ENCODE data around the gene SLC5A11. TPM values are rescaled to one million over a fixed set of nuclear protein-coding genes. Genes with fewer than 3 reads are reported as not detected.
"Not testable (repeated sequence)": the region's sequence is repeated elsewhere in the genome, so short reads cannot be mapped to it uniquely, and the experiment has no call there.

The SLC5A11 gene
- total and polyA plus RNA-seq, 2 donors = 0.09 to 0.14 TPM

DNA sequence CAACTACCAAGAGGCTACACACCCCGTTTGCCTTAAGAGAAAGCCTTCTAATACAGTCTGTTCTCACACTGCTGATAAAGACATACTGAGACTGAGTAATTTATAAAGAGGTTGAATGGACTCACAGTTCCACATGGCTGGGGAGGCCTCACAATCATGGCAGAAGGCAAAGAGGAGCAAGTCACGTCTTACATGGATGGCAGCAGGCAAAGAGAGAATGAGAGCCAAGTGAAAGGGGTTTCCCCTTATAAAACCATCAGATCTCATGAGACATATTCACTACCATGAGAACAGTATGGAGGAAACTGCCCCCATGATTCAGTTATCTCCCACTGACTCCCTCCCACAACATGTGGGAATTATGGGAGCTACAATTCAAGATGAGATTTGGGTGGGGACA lies 51.8 kb downstream of the SLC5A11 start:
- H3K9me3 ChIP-seq (ENCODE audit: control insufficient read depth in 2 of 2, insufficient read depth in 1 of 2, low read length in 1 of 2); H3K27ac ChIP-seq (ENCODE audit: low read depth in 1 of 2, low read length in 1 of 2); H3K4me3 ChIP-seq (ENCODE audit: low read length in 2 of 2); H3K4me1 ChIP-seq (ENCODE audit: control insufficient read depth in 2 of 2, insufficient read depth in 2 of 2, low read length in 2 of 2); H3K36me3 ChIP-seq (ENCODE audit: control insufficient read depth in 2 of 2, insufficient read depth in 2 of 2, low read length in 1 of 2); DNase-seq (ENCODE audit: low read depth in 6 of 9, low spot score in 9 of 9); H3K27me3 ChIP-seq (ENCODE audit: control insufficient read depth in 2 of 2, insufficient read depth in 1 of 2, low read length in 1 of 2): not testable (repeated sequence)
- 81% methylated on average over 2 of the region's 2 CpGs for WGBS

- no peaks in the 10 kb centered on the region for H3K36me3 ChIP-seq (ENCODE audit: control insufficient read depth in 2 of 2, insufficient read depth in 2 of 2, low read length in 1 of 2)
- no peak for DNase-seq (ENCODE audit: low read depth in 6 of 9, low spot score in 9 of 9)
- no peaks in the 10 kb centered on the region for H3K9me3 ChIP-seq (ENCODE audit: control insufficient read depth in 2 of 2, insufficient read depth in 1 of 2, low read length in 1 of 2)
- H3K4me1 ChIP-seq (ENCODE audit: control insufficient read depth in 2 of 2, insufficient read depth in 2 of 2, low read length in 2 of 2) = no peaks in the 10 kb centered on the region
- no peak overlapping the region for H3K4me3 ChIP-seq (ENCODE audit: low read length in 2 of 2)
- no peaks in the 10 kb centered on the region for H3K27me3 ChIP-seq (ENCODE audit: control insufficient read depth in 2 of 2, insufficient read depth in 1 of 2, low read length in 1 of 2)
- no peak overlapping the region for H3K27ac ChIP-seq (ENCODE audit: low read depth in 1 of 2, low read length in 1 of 2)
Measured at GRCh38 chr16:24900230-24900629, 54.5 kb downstream of the SLC5A11 start.

DNA sequence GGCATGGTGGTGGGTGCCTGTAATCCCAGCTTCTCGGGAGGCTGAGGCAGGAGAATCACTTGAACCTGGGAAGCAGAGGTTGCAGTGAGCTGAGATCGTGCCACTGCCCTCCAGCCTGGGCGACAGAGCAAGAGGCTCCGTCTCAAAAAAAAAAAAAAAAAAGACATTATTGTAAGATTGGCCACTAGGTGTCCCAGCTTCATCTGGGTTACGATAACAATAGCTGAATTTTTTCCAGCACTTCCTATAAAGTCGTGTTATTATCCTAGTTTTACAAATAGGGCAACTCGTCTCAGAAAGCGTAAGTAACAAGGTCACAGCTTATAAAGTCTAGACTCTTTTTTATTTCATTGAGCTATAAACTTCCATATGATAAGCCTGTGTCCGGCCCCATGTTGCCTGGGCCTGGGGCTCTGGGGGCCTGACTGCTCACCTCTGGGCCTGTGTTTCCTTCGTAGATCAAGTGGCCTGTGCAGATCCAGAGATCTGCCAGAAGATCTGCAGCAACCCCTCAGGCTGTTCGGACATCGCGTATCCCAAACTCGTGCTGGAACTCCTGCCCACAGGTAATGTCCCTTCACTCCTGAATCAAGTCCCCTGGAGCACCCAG lies 60.5 kb downstream of the SLC5A11 start:
- Histone ChIP-seq H3K27ac (ENCODE audit: low read depth in 1 of 2, low read length in 1 of 2) (no peak overlapping the region), H3K27me3 (ENCODE audit: control insufficient read depth in 2 of 2, insufficient read depth in 1 of 2, low read length in 1 of 2) (no peaks in the 10 kb centered on the region), H3K36me3 (ENCODE audit: control insufficient read depth in 2 of 2, insufficient read depth in 2 of 2, low read length in 1 of 2) (no peaks in the 10 kb centered on the region), H3K4me3 (ENCODE audit: low read length in 2 of 2) (no peak overlapping the region), H3K9me3 (ENCODE audit: control insufficient read depth in 2 of 2, insufficient read depth in 1 of 2, low read length in 1 of 2) (no peaks in the 10 kb centered on the region), H3K4me1 (ENCODE audit: control insufficient read depth in 2 of 2, insufficient read depth in 2 of 2, low read length in 2 of 2) (no peaks in the 10 kb centered on the region)
- WGBS = 65% methylated on average over 14 of the region's 14 CpGs
- no peak for DNase-seq (ENCODE audit: low read depth in 6 of 9, low spot score in 9 of 9)

GRCh38 chr16:24906901-24907300 lies 61.1 kb downstream of the SLC5A11 start:
- Histone ChIP-seq H3K4me3 (ENCODE audit: low read length in 2 of 2) (no peak overlapping the region), H3K36me3 (ENCODE audit: control insufficient read depth in 2 of 2, insufficient read depth in 2 of 2, low read length in 1 of 2) (no peaks in the 10 kb centered on the region), H3K27ac (ENCODE audit: low read depth in 1 of 2, low read length in 1 of 2) (no peak overlapping the region), H3K9me3 (ENCODE audit: control insufficient read depth in 2 of 2, insufficient read depth in 1 of 2, low read length in 1 of 2) (no peaks in the 10 kb centered on the region), H3K4me1 (ENCODE audit: control insufficient read depth in 2 of 2, insufficient read depth in 2 of 2, low read length in 2 of 2) (no peaks in the 10 kb centered on the region), H3K27me3 (ENCODE audit: control insufficient read depth in 2 of 2, insufficient read depth in 1 of 2, low read length in 1 of 2) (no peaks in the 10 kb centered on the region)
- 96% methylated on average over 10 of the region's 10 CpGs for whole genome bisulfite sequencing
- DNase-seq (ENCODE audit: low read depth in 6 of 9, low spot score in 9 of 9) = no peak

- Histone ChIP-seq H3K9me3 (ENCODE audit: control insufficient read depth in 2 of 2, insufficient read depth in 1 of 2, low read length in 1 of 2) (no peaks in the 10 kb centered on the region), H3K4me1 (ENCODE audit: control insufficient read depth in 2 of 2, insufficient read depth in 2 of 2, low read length in 2 of 2) (no peaks in the 10 kb centered on the region), H3K27me3 (ENCODE audit: control insufficient read depth in 2 of 2, insufficient read depth in 1 of 2, low read length in 1 of 2) (no peaks in the 10 kb centered on the region), H3K4me3 (ENCODE audit: low read length in 2 of 2) (no peak overlapping the region), H3K36me3 (ENCODE audit: control insufficient read depth in 2 of 2, insufficient read depth in 2 of 2, low read length in 1 of 2) (no peaks in the 10 kb centered on the region), H3K27ac (ENCODE audit: low read depth in 1 of 2, low read length in 1 of 2) (no peak overlapping the region)
- DNase-seq (ENCODE audit: low read depth in 6 of 9, low spot score in 9 of 9) = no peak
- WGBS = 96% methylated on average over 10 of the region's 10 CpGs
Measured at GRCh38 chr16:24908716-24909115, 63.0 kb downstream of the SLC5A11 start.

- 86% methylated on average over 5 of the region's 5 CpGs for WGBS
- no peak for DNase-seq (ENCODE audit: low read depth in 6 of 9, low spot score in 9 of 9)
- no peaks in the 10 kb centered on the region for H3K27me3 ChIP-seq (ENCODE audit: control insufficient read depth in 2 of 2, insufficient read depth in 1 of 2, low read length in 1 of 2)
Measured at GRCh38 chr16:24909856-24910255, 64.1 kb downstream of the SLC5A11 start.

GRCh38 chr16:24915019-24915418 lies 69.3 kb downstream of the SLC5A11 start:
- 95% methylated on average over 2 of the region's 2 CpGs for WGBS
- Histone ChIP-seq H3K4me1 (ENCODE audit: control insufficient read depth in 2 of 2, insufficient read depth in 2 of 2, low read length in 2 of 2) (no peaks in the 10 kb centered on the region), H3K27me3 (ENCODE audit: control insufficient read depth in 2 of 2, insufficient read depth in 1 of 2, low read length in 1 of 2) (no peaks in the 10 kb centered on the region), H3K9me3 (ENCODE audit: control insufficient read depth in 2 of 2, insufficient read depth in 1 of 2, low read length in 1 of 2) (no peaks in the 10 kb centered on the region), H3K4me3 (ENCODE audit: low read length in 2 of 2) (no peak overlapping the region), H3K27ac (ENCODE audit: low read depth in 1 of 2, low read length in 1 of 2) (no peak overlapping the region), H3K36me3 (ENCODE audit: control insufficient read depth in 2 of 2, insufficient read depth in 2 of 2, low read length in 1 of 2) (peaks cover 4 to 11% of the 10 kb centered on the region in 2 donors)
- no peak for DNase-seq (ENCODE audit: low read depth in 6 of 9, low spot score in 9 of 9)

More at GRCh38 chr16:24909856-24910255, 64.1 kb downstream of the SLC5A11 start:
- Histone ChIP-seq H3K4me3 (ENCODE audit: low read length in 2 of 2) (no peak overlapping the region), H3K36me3 (ENCODE audit: control insufficient read depth in 2 of 2, insufficient read depth in 2 of 2, low read length in 1 of 2) (no peaks in the 10 kb centered on the region), H3K4me1 (ENCODE audit: control insufficient read depth in 2 of 2, insufficient read depth in 2 of 2, low read length in 2 of 2) (no peaks in the 10 kb centered on the region), H3K27ac (ENCODE audit: low read depth in 1 of 2, low read length in 1 of 2) (no peak overlapping the region), H3K9me3 (ENCODE audit: control insufficient read depth in 2 of 2, insufficient read depth in 1 of 2, low read length in 1 of 2) (no peaks in the 10 kb centered on the region)

- no peak for DNase-seq (ENCODE audit: low read depth in 6 of 9, low spot score in 9 of 9)
- Histone ChIP-seq H3K4me3 (ENCODE audit: low read length in 2 of 2) (no peak overlapping the region), H3K36me3 (ENCODE audit: control insufficient read depth in 2 of 2, insufficient read depth in 2 of 2, low read length in 1 of 2) (peaks cover 6 to 11% of the 10 kb centered on the region in 2 donors), H3K9me3 (ENCODE audit: control insufficient read depth in 2 of 2, insufficient read depth in 1 of 2, low read length in 1 of 2) (no peaks in the 10 kb centered on the region), H3K27me3 (ENCODE audit: control insufficient read depth in 2 of 2, insufficient read depth in 1 of 2, low read length in 1 of 2) (no peaks in the 10 kb centered on the region), H3K27ac (ENCODE audit: low read depth in 1 of 2, low read length in 1 of 2) (no peak overlapping the region), H3K4me1 (ENCODE audit: control insufficient read depth in 2 of 2, insufficient read depth in 2 of 2, low read length in 2 of 2) (no peaks in the 10 kb centered on the region)
- 96% methylated on average over 8 of the region's 8 CpGs for WGBS
Measured at GRCh38 chr16:24915576-24915975, 69.8 kb downstream of the SLC5A11 start.

DNA sequence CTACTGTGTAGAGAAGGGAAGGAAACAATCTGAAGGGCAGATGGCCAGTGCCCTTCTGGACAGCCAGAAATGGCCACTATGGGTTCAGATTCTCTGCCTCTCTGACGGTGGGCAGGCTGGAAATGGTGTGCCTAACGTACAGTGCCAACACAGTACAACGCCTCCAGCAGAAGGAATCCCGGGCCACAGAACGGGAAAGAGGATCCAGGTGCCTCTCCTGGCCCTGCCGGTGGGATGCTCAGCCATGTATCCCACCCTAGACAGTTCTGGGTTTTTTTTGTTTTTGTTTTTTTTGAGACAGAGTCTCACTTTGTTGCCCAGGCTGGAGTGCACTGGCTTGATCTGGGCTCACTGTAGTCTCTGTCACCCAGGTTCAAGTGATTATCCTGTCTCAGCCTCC lies 71.5 kb downstream of the SLC5A11 start:
- Histone ChIP-seq H3K36me3 (ENCODE audit: control insufficient read depth in 2 of 2, insufficient read depth in 2 of 2, low read length in 1 of 2) (peaks cover 11 to 20% of the 10 kb centered on the region in 2 donors), H3K27ac (ENCODE audit: low read depth in 1 of 2, low read length in 1 of 2) (no peak overlapping the region), H3K27me3 (ENCODE audit: control insufficient read depth in 2 of 2, insufficient read depth in 1 of 2, low read length in 1 of 2) (no peaks in the 10 kb centered on the region), H3K4me1 (ENCODE audit: control insufficient read depth in 2 of 2, insufficient read depth in 2 of 2, low read length in 2 of 2) (no peaks in the 10 kb centered on the region), H3K9me3 (ENCODE audit: control insufficient read depth in 2 of 2, insufficient read depth in 1 of 2, low read length in 1 of 2) (no peaks in the 10 kb centered on the region), H3K4me3 (ENCODE audit: low read length in 2 of 2) (no peak overlapping the region)
- DNase-seq (ENCODE audit: low read depth in 6 of 9, low spot score in 9 of 9) = no peak
- WGBS = 98% methylated on average over 6 of the region's 6 CpGs

Measured in thymus (tissue), 11 donors.